Psoas muscle (tissue), 8 donors: ENCODE data around the gene IPMK. TPM values are rescaled to one million over a fixed set of nuclear protein-coding genes. Genes with fewer than 3 reads are reported as not detected.

Experiments used
- ATAC-seq, 4 donors: fragments of 200-7000 bp; cut with Tn5 transposase; one replicate each; pipeline ENCODE4 v1.9.1; 2020; ENCODE audit warnings: moderate library complexity in 3 of 4, mild to moderate bottlenecking in 2 of 4
- DNase-seq, 2 donors: peaks; one replicate each; pipeline ENCODE4 v3.0.0-alpha.2; 2020
- H3K27ac ChIP-seq: fragments of 200-600 bp; one replicate; pipeline ENCODE4 v1.8.0; 2022
- H3K27me3 ChIP-seq, 3 donors: fragments of 200-600 bp in 1 of 3; one replicate each; pipeline versions ENCODE4 v1.6.1 to v1.8.0; 2013 to 2022; ENCODE audit warnings: low read length in 2 of 3, mild to moderate bottlenecking in 2 of 3, moderate library complexity in 1 of 3; ENCODE audit not compliant: insufficient read depth in 3 of 3
- H3K36me3 ChIP-seq, 2 donors: fragments of 200-600 bp in 1 of 2; one replicate each; pipeline versions ENCODE4 v1.6.1 to v1.8.0; 2013 to 2022; ENCODE audit warnings: low read depth in 1 of 2, mild to moderate bottlenecking in 1 of 2, moderate library complexity in 1 of 2; ENCODE audit not compliant: insufficient read depth in 1 of 2
- H3K4me1 ChIP-seq: fragments of 200-600 bp; one replicate; pipeline ENCODE4 v1.8.0; 2022
- H3K4me3 ChIP-seq: fragments of 200-600 bp; one replicate; pipeline ENCODE4 v1.8.0; 2022; ENCODE audit warnings: mild to moderate bottlenecking
- H3K9me3 ChIP-seq: fragments of 200-600 bp; one replicate; pipeline ENCODE4 v1.8.0; 2022
- WGBS, 3 donors: extraction: QIAGEN DNeasy Blood & Tissue Kit; methylation state at CpG; one replicate each; pipeline versions ENCODE4 v1.1.6 to v1.1.7; 2013; 5-methylcytosine and 5-hydroxymethylcytosine counted together
- intact Hi-C, 2 donors: fragments of 100-400 bp; cut with DNase I; formaldehyde crosslinking; loops; one replicate each; pipeline versions ENCODE4 v1.11.0 to v1.14.2; 2022
- polyA plus RNA-seq, 3 donors: library from polyadenylated mRNA; stranded (reverse); fragments of 200-250 nt; gene quantifications; one replicate each; pipeline ENCODE4 v1.2.3, GENCODE V29; 2013
- total RNA-seq, 4 donors: library from RNA; stranded (reverse); fragmentation: NEBNext Ultra II Directional in 2 of 4; extraction: Animal tissue kit (Norgen Biotek cat#: 25700) in 2 of 4; gene quantifications; one replicate each; pipeline versions ENCODE4 v1.2.1 to v1.2.4, GENCODE V29; 2021 to 2023
- TF ChIP-seq, protein P1 (sequence below): fragments of 200-600 bp; IDR thresholded peaks from one replicate; pipeline ENCODE4 v1.8.0; 2022; ENCODE audit warnings: antibody characterized with exemption
- donor health status: healthy with polysubstance abuse.
- donor health status: DM: no; HTN: no; CAD: no; lungs with moderate emphysema.
- donor health status: Bipolar disorder and iron deficiency.
- donor health status: healthy.
- donor health status: DM: yes; HTN: yes; CAD: no.
- donor health status: DM: no; HTN: no; CAD: no.
- donor health status: DM: no; HTN: no; CAD: no.
- donor health status: DM: yes; HTN: yes; CAD: no.

Gene IPMK
- total and polyA plus RNA-seq, 7 donors: 2.3 to 10.8 (median 4.3) TPM

DNA sequence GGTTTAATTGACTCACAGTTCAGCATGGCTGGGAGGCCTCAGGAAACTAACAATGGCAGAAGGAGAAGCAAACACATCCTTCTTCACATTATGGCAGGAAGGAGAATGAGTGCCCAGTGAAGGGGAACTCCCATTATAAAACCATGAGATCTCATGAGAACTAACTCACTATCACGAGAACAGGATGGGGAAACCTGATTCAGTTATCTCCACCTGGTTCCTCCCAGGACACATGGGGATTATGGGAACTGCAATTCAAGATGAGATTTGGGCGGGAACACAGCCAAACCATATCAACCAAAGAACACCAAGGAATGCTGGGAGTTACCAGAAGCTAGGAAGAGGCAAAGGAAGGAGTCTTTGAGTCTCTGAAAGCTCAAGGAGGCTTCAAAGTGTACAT is 94.3 kb downstream of the IPMK start:
- ATAC-seq: no peak
- no peak overlapping the region for H3K27ac ChIP-seq
- H3K27me3 ChIP-seq: peaks cover 0 to 3% (median 0%) of the 10 kb centered on the region in 3 donors
- H3K9me3 ChIP-seq: no peaks in the 10 kb centered on the region
- H3K4me3 ChIP-seq: no peak overlapping the region
- DNase-seq: no peak
- intact Hi-C loops: no loop called here
- TF ChIP-seq, protein P1, sequence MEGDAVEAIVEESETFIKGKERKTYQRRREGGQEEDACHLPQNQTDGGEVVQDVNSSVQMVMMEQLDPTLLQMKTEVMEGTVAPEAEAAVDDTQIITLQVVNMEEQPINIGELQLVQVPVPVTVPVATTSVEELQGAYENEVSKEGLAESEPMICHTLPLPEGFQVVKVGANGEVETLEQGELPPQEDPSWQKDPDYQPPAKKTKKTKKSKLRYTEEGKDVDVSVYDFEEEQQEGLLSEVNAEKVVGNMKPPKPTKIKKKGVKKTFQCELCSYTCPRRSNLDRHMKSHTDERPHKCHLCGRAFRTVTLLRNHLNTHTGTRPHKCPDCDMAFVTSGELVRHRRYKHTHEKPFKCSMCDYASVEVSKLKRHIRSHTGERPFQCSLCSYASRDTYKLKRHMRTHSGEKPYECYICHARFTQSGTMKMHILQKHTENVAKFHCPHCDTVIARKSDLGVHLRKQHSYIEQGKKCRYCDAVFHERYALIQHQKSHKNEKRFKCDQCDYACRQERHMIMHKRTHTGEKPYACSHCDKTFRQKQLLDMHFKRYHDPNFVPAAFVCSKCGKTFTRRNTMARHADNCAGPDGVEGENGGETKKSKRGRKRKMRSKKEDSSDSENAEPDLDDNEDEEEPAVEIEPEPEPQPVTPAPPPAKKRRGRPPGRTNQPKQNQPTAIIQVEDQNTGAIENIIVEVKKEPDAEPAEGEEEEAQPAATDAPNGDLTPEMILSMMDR: no peak
- H3K4me1 ChIP-seq: no peaks in the 10 kb centered on the region
- H3K36me3 ChIP-seq: no peaks in the 10 kb centered on the region
- 50 to 61% (median 53%) methylated on average over 2 of the region's 2 CpGs for WGBS, 3 donors

DNA sequence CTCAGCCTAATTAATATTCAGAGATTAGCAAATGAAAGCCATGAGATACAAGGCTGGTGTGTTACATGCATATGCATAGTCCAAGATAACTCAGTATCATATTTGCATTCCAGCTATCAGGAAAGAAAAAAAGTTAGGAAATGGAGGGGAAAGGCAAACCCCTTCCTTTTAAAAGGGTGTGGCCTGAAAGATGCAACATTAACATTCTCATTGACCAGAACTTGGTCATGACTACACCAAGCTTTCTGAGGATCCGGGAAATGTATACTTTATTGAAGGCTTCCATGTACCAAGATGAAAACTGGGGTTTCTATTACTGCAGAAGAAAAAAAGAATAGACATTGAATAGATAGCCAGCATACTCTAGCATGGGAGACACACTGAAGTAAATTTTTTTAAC is 96.5 kb downstream of the IPMK start:
- H3K36me3 ChIP-seq: no peaks in the 10 kb centered on the region
- H3K27ac ChIP-seq: no peak overlapping the region
- no peak for DNase-seq
- 79 to 90% (median 90%) methylated on average over 1 of the region's 1 CpG for WGBS, 3 donors
- TF ChIP-seq, protein P1: no peak
- H3K4me1 ChIP-seq: no peaks in the 10 kb centered on the region
- peaks cover 0 to 3% (median 0%) of the 10 kb centered on the region in 3 donors for H3K27me3 ChIP-seq
- H3K9me3 ChIP-seq: no peaks in the 10 kb centered on the region
- no peak for ATAC-seq
- intact Hi-C loops: no loop called here
- no peak overlapping the region for H3K4me3 ChIP-seq

DNA sequence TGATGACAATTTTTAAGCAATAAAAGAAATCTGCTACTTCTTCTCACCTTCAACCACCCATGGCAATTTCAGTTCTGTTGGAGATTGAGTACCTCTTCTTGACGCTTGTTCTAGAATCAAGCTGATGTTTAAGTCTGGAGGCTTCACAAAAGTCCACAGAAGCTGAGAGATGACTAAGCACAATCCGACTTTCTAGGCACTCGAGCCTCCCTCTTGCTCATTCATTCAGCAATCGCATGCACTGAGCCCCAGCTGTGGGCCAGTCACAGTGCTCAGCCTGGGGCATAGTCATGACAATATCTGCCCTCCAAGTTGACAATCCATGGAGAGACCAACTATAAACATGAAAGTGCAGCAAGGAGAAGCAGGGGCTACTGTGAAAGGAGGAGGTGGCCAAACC is 103.2 kb downstream of the IPMK start:
- H3K27ac ChIP-seq: no peak overlapping the region
- H3K4me3 ChIP-seq: no peak overlapping the region
- H3K27me3 ChIP-seq: no peaks in the 10 kb centered on the region
- no peaks in the 10 kb centered on the region for H3K9me3 ChIP-seq
- no peaks in the 10 kb centered on the region for H3K4me1 ChIP-seq
- WGBS, 3 donors: 74 to 89% (median 83%) methylated on average over 4 of the region's 4 CpGs
- ATAC-seq: no peak
- intact Hi-C loops: no loop called here
- DNase-seq: no peak
- TF ChIP-seq, protein P1: no peak
- H3K36me3 ChIP-seq: no peaks in the 10 kb centered on the region

DNA sequence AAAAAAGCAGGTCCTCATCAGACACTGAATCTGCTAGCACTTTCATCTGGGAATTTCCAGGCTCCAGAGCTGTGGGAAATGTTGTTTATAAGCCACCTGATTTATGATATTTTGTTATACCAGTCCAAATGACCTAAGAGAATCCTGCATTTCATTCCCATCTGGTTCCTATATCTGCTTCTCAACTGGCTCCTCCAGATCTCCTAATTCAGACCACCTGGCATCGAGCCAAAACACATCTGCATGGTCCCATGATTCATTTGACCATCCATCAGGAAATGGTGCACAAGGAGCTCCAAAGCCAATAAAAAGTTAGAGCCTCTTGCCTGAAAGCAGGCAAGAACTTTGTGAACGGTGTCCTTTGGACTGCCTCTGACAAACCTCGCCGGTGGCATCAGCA is 108.9 kb downstream of the IPMK start:
- WGBS, 3 donors: 56 to 66% (median 60%) methylated on average over 4 of the region's 4 CpGs
- intact Hi-C loops: loop anchor here (10.0 kb wide), 2 partner anchors 814 to 824 kb away; no protein-coding TSS in a partner anchor

More for the DNA sequence above, 108.9 kb downstream of the IPMK start:
- H3K9me3 ChIP-seq: no peaks in the 10 kb centered on the region
- H3K27ac ChIP-seq: no peak overlapping the region
- H3K27me3 ChIP-seq: no peaks in the 10 kb centered on the region
- DNase-seq (no peak), ATAC-seq (no peak)
- H3K36me3 ChIP-seq: no peaks in the 10 kb centered on the region
- H3K4me3 ChIP-seq: no peak overlapping the region
- no peaks in the 10 kb centered on the region for H3K4me1 ChIP-seq
- TF ChIP-seq, protein P1: no peak
